ENCODE results near the gene SNAP25. TPM values are rescaled to one million over a fixed set of nuclear protein-coding genes. Genes with fewer than 3 reads are reported as not detected.

SNAP25 gene
- total RNA-seq, 1 donor: 0.27 TPM

DNA sequence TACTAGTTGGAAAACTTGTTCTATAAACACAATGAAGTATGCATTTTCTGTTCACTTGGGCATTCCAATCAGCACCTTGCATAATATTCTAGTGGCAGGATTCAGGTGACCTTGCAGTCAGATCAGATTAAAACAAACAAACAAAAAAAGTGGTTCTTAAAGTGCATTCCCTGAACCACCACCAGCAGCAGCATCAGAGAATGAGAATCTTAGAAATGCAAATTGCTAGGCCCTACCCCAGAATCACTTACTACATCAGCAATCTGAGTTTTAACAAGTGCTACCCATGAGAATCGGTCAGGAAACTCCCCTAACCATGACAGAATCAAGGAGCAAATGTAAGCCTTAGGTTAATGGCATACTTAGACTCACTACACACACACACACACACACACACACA is 41.7 kb downstream of the SNAP25 start:
- DNase-seq (ENCODE audit: low read depth in 2 of 3, low spot score in 2 of 3): no peak

GRCh38 chr20:10261702-10262101 is 43.1 kb downstream of the SNAP25 start:
- DNase-seq (ENCODE audit: low read depth in 2 of 3, low spot score in 2 of 3): no peak

DNA sequence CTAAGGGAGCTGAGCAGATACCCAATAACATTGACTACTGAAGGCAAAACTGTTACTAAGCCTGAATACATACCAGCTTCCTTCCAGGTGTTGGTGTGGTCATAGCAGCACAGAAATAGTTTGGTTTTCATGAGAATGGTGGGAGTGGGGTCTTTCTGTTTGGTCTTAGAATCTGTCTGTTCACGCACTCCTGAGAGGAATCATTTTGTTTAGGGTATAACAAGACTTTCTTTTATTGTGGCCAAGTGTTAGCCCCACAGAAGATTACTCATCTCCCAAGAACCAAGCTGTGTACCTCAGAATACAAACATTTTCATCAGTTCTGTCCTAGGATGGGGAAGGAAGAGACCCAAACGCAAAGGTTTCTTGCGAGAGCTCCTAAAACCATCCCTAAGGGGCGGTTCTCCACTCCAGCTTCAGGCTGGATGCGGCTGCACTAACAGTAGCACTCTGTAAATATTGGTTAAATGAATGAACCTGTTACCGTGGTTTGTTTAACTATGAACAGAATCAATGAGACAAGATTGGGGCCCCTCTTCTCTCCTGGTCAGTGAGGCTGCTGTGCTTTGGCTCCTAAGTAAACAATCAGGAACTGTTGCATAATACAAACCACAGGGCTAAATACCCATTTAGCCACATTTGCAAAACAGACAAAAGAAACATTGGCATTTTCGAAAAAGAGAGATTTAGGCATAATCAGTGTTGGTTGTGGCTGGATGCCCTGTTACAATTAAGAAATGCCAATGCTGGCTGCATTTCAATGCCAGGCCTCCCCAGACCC is 44.9 kb downstream of the SNAP25 start:
- no peak for DNase-seq (ENCODE audit: low read depth in 2 of 3, low spot score in 2 of 3)

- DNase-seq (ENCODE audit: low read depth in 2 of 3, low spot score in 2 of 3): no peak
Measured at GRCh38 chr20:10264166-10264558, 45.5 kb downstream of the SNAP25 start.

DNA sequence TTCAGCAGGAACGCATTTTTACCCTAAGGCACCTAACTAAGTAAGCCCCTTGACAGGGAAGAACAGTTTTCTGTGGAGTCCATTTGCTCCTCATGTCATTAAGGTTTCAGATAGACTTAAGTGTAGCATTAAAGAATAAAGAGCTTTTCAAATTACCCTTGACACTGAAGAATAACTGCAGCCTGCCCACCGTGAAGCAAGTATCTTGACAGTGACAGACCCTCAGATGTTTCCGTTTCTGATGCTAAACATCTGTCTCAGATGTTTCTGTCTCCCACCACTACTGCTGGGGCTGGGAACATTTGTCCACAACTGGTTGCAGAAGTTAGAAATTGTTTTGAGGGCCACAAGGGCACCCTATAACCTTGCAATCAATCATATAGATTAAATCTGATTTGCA is 50.0 kb downstream of the SNAP25 start:
- DNase-seq (ENCODE audit: low read depth in 2 of 3, low spot score in 2 of 3): no peak

DNA sequence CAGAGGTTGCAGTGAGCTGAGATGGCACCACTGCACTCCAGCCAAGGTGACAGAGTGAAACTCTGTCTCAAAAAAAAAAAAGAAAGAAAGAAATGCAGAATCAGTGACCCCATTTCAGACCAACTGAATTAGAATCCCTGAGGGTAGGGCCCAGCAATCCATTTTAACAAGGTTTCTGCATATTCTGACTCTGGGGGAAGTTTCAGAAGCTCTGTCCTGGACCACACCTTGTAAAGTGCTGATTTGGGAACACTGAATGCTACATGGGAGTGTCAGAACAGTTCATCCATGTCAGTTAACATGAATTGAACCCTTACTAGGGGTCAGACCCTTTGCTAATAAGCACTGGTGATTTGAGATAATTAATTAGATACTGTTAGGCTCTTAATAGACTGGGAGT is 52.0 kb downstream of the SNAP25 start:
- DNase-seq (ENCODE audit: low read depth in 2 of 3, low spot score in 2 of 3): no peak

DNA sequence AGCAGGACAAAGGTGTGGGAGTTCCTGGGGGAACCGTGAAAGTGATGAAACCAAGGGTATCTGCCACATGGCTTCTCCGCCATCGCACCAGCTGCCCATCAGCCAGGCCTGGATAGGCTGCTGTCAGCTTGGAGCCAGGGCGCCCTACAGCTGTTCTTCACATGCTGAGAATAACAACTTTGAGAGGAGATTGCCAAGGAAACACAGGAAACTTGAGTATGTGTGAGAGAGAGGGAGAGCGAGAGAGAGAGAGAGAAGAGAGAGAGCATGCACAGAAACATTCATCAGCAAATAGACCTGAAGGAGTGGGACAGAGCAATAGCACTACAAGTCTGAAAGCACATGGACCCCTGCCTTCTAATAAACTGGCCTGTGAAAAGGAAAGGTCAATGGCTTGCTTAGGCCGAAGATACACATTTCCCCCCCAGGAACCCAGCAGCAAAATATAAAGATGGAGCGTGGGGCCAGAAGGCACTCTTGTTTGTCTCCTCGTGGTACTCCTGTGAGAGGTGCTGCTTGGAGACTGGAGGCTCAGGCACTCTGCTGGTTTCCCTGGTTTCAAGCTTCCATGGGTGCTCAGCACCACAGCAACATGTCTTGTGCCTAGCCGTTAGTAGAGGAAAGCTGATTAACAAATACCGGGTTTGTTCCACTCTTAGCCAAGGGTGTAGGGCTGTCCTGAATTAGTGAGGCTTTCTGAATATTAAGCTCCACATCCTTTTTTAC is 53.0 kb downstream of the SNAP25 start:
- no peak for DNase-seq (ENCODE audit: low read depth in 2 of 3, low spot score in 2 of 3)

- DNase-seq (ENCODE audit: low read depth in 2 of 3, low spot score in 2 of 3): no peak
Measured at GRCh38 chr20:10276878-10277580, 58.4 kb downstream of the SNAP25 start.

- DNase-seq (ENCODE audit: low read depth in 2 of 3, low spot score in 2 of 3): no peak
Measured at GRCh38 chr20:10277616-10278015, 59.0 kb downstream of the SNAP25 start.

DNA sequence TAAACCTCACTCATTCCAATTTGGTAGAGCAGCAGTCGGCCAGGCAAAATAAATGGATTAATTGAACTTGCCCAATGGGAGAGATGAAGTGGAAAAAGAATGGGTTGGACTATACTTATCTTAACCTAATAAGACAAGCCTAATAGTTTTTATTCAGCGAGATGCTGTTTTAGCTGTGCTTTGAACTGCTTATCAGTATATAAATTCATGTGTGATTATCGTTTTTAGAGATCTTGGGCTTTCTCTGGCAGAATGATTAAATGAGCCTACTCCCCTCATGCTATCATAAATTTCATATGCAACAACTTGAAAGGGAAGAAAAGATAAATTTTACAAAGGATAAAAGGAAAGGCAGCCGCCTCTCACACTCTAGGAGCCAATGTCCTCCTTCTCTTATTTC is 59.8 kb downstream of the SNAP25 start:
- no peak for DNase-seq (ENCODE audit: low read depth in 2 of 3, low spot score in 2 of 3)

DNA sequence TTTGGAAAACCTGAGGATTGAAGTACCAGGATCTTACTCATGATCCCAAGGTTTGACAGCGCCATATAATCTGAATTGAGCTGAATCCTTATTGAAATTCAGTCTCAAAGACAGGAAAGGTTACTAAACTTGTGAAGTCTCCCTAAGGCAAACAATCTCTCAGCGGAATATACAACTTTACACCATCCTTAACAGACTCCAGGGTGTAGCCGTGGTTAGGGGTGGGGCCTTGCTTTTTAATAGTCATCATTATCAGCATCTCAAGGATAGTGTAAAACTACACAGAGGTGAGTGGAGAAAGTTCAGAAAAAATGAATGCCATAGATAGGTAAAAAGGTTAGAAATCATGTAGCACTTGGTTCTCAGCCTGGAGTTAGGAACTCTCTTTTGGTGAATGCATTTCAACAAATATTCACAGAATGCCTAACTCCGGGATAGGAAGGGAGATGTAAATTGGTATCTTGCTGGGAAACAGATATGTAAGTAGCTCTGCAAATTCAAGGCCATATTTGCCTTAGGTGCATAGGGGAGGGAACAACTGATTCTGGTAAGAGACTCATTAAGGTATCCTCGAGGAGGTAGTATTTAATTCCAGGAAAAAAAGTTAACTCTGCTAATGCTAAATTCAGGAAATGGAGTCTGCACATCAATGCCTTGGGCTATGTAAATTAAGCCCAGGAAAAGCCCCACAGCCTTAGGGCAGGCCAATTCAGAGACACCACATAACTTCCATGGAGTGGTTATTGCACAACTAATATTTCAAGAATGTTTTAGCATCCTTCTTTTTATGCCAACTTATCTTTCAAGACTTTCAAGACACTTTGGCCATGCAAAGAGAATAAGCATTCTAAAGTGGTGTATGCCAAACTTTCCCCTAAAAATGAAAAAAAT is 61.6 kb downstream of the SNAP25 start:
- no peak for DNase-seq (ENCODE audit: low read depth in 2 of 3, low spot score in 2 of 3)

DNA sequence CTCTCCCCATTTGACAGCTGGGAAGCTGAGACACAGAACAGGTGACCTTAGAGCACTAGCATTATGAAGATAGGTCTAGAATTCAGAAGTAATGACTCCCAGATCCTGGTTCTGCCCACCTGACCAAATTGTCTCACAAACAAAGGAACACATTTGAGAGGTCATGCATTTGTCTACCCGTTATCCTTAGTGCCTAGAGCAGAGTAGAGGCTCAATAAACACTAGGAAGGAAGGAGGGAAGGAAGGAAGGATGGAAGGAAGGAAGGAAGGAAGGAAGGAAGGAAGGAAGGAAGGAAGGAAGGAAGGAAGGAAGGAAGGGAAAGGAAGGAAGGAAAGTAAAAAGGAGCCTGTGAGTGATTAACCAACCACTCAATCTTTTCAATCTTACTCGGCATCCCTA is 63.3 kb downstream of the SNAP25 start:
- DNase-seq (ENCODE audit: low read depth in 2 of 3, low spot score in 2 of 3): no peak

- no peak for DNase-seq (ENCODE audit: low read depth in 2 of 3, low spot score in 2 of 3)
Measured at GRCh38 chr20:10282979-10283456, 64.4 kb downstream of the SNAP25 start.

- no peak for DNase-seq (ENCODE audit: low read depth in 2 of 3, low spot score in 2 of 3)
Measured at GRCh38 chr20:10286356-10286755, 67.7 kb downstream of the SNAP25 start.

DNA sequence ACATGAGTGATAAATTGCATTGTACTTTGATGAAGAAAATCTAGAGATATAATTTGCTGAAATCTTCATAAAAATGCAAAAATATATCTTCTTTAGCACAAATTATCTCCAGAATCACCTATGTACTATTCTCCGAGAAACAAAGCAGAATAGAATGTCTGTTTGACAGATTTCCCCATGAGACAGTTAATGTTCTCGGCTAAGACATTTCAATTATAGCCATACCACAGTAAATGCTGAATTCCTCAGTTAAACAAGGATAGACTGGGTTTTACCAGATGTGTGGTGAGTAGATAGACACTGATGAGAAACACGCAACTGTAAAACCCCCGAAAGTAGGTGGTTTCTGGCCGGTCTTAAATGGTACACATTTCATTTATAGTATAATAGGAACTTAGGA is 69.8 kb downstream of the SNAP25 start:
- DNase-seq (ENCODE audit: low read depth in 2 of 3, low spot score in 2 of 3): no peak

- DNase-seq (ENCODE audit: low read depth in 2 of 3, low spot score in 2 of 3): no peak
Measured at GRCh38 chr20:10288954-10289646, 70.5 kb downstream of the SNAP25 start.

DNA sequence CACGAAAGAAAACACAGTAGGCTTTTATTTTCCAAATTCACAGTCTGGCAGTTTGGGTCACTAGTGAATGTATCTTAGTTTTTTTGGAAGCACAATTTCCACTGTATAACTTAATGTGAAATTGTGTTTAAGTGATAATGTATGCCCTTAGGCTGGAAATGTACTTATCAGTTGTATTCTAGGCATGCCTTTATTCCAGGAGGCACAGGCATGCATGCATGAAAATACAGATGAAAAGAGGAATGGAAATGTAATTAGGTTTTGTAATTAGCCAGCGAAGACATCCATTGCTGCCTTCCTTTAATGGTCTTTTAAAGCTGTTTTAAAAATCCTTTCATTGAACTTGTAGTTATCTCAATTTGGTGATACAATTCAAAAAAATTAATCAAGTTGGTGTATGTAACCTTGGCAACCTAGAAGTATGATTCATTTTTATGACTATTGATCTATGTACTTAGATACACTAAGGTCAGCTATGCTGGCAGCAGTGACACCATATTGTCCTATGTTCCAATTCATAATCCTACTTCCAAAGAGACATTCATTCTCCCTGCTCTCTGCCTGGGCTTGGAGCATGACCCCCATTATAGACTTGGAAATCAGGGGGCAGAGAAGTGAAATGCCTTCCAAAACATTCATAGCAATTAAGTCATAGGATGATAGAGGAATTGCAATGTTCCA is 73.1 kb downstream of the SNAP25 start:
- no peak for DNase-seq (ENCODE audit: low read depth in 2 of 3, low spot score in 2 of 3)

- DNase-seq (ENCODE audit: low read depth in 2 of 3, low spot score in 2 of 3): no peak
Measured at GRCh38 chr20:10297223-10297622, 78.6 kb downstream of the SNAP25 start.

DNA sequence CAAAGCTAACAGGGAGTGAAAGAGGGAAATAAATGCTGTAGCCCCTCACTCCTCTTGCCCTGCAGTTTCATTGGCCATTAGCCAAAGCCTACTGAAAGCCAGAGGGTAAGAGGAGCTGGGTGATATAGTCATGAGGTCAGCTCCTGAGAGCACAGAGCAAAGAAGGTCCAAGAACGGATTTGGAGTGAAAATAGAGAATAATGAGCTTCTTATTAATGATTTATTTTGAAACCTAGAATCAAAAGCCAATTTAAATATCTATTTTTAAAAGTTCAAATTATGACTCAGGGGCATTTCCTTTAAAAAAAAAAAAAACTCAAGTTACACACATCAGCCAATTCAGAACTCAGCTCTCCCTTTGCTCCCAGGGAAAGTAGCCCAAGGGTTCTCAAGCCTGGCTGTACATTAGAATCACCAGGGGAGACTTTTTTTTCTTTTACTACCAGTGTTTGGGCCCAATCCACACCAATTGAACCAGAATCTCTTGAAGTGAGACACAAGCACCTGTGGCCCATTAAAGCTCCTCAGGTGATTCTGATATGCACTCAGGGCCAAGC is 79.1 kb downstream of the SNAP25 start:
- no peak for DNase-seq (ENCODE audit: low read depth in 2 of 3, low spot score in 2 of 3)

All from hematopoietic multipotent progenitor cell (in vitro differentiated cells).